GM21515 (cell line): ENCODE results near the gene G3BP1.
"Not testable (repeated sequence)": the region's sequence is repeated elsewhere in the genome, so short reads cannot be mapped to it uniquely, and the experiment has no call there.

Source experiments
- ATAC-seq: cut with Tn5 transposase; IDR thresholded peaks from one replicate; pipeline ENCODE4 v1.9.1; 2021; ENCODE audit not compliant: unreplicated experiment

The G3BP1 gene

DNA sequence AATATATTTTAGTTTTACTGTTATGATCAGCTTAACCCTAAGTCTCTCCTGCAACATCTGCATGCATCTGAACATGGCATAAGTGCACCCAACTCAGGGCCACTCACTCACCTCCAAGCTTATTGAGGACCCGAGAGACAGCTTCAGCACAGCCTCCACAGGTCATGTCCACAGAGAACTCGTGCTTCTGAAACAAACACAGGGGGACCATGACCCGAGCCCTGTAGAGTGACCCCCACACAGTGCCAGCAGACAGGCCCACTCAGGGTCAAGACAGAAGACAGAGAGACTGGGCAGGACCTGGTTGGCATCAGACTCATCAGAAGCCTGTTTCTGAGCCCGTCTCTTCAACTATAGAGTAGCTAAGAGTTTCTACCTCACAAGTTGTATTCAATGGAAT, 20.2 kb upstream of the G3BP1 start:
- ATAC-seq, result no peak

DNA sequence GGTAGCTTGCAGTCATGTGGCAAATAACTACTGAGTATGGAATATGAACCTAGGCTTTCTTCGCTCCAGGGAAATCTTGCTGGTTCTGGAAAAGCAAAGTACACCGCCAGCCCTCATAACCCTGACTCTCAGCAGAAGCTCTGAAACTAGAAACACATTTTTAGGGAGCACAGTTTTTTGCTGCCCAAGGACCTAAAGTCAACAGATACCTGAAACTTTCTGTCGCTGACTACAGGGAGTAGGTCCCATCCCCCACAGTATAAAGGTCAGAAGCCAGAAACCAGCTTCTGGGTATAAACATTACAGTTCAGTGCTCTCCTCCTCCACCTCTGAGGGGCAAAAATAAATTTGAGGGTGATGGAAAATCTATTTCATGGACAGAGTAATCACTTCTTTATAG, 16.4 kb upstream of the G3BP1 start:
- ATAC-seq, result no peak

DNA sequence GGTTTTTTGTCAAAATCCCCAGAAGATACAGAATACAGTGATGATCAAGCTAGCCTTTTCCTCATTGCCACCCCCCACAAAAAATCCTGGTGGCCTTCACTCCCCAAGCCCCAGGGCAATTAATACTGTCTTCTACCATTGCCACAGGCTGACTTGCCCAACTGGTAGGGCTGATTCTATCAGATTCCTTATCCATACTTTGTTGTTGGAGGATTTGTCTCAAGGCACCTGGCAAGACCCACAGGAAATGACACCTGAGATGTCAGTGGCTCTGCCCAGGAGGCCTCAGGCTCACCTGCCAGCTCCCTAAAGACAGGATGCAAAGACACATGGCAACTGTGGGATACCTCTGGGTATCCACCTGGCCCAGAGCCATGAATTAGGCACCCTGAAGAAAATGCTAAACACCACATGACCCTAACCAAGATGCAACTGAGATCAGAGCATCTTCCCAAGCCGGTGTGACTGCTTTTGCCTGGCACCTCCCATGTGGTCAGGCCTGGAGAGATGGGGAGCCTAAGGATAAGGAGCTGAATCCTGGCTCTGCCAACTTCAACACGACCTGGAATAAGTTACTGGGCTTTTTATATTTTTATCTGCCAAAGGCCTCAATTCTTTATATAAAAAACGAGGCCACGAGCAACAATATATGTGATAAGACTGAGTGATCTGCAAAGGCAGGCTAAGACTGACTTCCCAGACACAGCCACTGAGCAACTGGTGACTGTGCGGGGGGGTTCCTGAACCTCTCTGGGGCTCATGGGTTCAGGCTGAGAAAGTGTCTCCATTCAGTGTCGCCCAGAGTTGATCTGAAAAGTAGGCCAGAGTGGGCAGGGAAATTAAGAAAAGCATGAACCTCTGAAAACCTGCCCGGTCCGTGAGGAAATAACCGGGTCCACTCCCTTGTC, 14.3 kb upstream of the G3BP1 start:
- ATAC-seq, result no peak

DNA sequence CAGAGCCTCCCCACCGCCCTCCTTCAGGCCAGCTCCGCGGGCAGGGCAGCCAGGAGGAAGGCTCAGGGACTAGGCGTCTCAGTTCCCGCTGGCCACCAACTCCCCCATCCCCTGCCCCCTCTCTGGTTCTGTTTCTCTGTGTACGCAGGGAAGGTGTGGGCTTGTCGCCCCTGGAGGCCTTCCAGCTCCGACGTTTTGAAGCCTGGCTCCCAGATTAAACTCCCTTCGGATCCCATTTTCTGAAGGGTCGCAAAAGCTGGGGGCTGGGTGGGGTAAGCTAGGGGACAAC, 13.7 kb upstream of the G3BP1 start:
- peak; percentile 5 for ATAC-seq

DNA sequence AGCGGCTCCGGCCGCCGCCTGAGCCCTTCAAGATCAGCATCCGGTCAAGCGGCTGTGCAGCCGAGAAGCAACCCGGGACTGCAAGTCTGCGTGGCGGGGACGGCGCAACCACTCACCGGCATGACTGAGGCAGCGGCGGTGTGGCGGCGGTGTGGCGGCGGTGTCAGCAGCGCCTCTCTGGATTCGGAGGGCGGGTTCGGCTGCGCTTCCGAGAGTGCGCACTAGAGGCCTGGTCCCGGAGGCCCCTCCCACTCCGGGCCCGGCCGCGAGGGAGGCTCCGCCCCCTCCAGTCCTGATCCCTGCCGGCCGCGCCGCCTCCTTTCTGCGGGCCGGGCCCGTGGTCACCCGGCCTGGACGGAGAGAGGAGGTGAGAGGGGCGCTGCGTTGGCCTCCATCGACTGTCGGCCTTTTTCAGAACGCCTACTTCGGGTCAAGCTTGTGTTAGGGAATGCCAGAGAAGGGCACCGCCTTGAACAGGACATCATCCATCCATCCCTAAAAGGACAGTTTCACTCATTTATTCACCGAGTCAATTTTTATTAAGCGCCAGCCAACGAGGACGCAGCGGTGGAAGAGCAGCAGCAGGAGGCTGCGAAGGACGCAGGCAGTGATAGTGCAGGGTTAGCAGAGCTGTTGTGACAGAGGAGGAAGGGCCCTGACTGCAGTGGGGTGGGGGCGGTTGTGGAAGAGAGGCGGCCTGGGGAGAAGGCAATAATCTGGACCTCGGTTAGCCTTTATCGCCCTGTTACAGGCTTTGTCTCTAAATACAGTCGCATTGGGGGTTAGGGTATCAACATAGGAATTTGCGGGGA, 13.1 kb upstream of the G3BP1 start, which contains the start of gene ATOX1:
Gene ATOX1, minus strand, starts transcription at position 202 of the 812 bp plus-strand sequence. Its CDS starts 80 bp downstream, at position 122.
- ATAC-seq, result peak; percentile 96

DNA sequence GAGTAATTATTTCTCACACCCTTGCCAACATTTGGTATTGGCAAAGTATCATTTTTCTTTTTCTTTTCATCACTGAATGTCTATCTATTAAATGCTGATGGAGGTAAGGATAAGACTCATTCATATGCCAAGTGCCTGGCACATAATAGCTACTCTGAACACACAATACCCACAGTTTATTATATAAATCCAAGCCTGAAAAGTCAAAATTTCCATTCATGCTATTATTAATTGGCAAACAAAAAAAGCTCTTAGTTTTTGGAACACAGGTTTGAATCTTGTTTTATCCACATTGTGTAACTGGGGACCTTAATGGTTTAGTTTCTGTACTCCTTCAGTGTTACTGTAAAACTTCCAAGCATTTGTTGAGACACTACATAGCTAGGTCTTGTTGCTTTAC, 7.0 kb upstream of the G3BP1 start:
- no peak for ATAC-seq

DNA sequence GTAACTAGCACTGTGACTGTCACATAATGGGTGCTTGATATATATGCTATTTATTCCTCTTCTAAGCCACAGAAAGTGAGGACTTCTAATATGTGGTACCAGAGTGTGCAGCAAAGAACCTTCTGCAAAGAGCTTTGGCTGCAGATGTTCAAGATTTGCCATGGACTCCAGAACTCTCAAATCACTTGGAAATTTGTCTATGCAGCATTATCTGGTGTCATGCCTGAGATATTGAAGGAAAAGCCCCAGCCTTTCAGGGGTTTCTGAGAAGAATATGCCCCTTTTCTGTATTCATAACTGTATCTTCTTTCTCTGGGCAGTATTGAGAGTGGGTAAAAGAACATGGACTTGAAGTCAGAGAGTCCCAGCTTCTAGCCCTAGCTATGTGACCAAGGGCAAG, 4.8 kb upstream of the G3BP1 start:
- no peak for ATAC-seq

DNA sequence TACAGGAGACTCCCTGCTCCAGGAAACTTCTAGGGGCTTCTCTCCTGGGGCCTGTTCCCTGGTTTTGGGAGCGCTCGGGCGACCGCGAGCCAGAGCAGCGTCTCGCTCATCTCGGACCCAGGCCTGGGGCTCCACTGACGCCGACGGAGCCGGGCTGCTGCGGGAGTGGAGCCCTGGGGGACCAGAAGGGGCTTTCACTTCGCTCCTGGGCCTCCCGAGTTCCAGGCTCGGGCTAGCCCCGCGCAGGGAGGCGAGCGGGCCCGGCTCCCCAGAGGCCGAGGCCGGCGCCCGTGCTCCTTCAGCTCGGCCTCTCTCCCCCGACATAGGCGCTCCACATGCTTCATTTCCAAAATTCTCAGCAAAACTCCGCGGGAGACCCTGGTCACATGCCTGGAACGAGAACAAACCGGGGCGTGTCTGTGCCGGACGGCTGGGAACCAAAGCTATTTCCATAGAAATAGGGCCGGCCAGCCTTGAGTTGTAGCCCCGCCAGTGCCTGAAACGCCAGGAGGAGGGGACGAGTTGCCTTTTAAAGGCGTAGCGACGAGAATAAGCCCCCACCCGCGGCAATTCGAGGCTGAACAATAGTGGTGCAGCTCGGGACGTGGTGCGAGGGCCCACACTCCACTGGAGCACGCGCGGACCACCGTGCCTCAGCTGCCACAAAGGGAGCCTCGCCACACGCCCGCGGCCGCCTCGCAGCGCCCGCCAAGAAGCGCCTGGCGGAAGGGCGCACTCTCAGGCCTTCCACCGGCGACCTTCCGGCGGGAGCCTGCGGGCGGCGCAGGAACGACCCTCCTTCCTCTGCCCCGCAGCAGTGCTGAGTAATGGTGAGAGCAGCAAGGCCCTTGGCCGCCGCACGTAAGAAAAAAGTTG, 1.1 kb upstream of the G3BP1 start:
- peak; percentile 29 for ATAC-seq

DNA sequence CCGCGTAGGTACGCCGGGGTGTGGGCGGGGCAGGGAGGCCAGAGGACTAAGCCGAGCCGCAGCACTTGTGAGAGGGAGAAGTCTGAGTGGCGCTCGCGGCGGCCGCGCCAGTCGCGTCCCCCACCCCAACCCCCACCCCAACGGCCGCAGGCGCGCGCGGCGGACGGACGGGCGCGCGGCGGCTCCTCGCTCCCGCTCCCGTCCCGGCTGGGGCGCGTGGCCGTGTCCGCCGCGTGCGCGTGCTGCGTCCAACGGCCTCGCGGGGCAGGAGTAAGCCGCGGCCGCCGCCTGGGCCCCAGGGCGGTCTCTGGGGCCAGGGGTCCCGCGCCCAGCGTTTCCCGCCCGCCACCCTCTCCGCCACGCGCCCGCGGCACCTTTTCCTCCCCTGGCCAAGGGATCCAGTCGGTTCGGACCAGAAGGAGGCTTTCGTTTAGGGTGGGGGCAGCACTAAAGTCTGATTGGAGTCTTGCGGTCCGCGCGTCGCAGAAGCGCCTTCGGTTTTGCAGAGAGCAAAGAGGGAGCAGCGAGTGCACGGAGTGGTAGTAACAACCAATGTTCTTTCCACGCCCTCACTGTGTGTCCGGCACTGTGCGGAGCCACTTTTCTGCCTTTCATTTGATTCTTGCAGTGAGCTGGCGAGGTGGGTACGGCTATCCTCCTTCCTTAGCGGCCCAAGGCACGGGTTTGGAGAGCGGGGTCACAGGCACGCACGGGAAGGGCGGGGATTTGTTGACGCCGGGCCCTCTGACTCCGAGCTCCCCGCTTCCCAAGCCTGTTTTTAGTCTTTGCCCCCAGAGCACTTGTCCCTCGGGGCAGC, 483 bp downstream of the G3BP1 start:
- ATAC-seq, result no peak

DNA sequence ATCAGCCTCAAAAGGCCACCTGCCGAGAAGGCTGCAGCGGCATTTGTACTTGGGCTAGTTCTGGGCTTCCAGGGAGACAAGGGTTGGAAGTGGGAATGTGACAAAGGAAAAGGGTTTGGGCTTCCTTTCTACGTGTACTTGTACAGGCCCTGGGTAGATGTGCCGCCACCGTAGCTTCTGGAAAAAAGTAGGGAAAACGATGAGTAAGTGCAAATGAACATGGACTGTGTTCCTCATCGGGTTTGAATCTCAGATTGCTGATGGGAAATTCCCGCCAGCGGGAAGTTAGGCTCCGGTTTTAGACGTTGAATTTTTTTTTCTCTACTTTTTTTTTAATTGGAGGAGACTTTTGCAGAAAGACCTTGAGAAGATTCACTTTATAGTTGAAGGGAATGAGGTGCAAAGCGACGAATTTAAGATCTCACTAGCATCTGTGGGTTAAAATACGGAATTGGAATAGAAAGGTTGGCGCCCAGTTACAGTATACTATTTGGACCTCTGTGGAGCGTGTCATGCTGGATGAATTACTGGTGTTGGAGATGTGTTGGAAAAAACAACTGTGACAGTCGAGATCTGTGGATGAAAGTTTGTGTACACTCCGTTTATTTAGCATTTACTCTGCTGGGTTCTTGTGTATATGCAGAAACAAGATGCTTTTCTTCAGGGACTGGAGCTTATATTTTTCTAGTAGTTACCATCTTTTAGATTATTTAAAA, 1.2 kb downstream of the G3BP1 start:
- ATAC-seq, result no peak

DNA sequence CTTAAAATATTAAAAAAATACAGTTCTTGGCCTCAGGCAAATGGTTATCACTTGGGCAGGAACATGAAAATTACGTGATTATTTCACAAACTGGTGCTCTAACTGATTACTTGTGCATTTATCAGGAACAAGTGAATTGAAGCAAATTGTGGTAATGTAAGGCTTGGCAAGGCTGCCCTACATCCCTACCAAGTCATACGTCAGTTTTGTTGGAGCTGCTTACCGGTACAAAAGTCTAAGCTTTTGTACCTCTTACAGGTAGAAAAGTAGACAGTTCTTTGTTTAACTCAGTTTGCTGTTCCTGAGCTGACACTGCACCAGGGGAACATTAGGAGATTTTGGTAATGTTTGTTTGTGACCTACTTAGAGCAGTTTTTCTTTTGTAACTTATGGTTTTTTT, 2.2 kb downstream of the G3BP1 start:
- ATAC-seq, result no peak

DNA sequence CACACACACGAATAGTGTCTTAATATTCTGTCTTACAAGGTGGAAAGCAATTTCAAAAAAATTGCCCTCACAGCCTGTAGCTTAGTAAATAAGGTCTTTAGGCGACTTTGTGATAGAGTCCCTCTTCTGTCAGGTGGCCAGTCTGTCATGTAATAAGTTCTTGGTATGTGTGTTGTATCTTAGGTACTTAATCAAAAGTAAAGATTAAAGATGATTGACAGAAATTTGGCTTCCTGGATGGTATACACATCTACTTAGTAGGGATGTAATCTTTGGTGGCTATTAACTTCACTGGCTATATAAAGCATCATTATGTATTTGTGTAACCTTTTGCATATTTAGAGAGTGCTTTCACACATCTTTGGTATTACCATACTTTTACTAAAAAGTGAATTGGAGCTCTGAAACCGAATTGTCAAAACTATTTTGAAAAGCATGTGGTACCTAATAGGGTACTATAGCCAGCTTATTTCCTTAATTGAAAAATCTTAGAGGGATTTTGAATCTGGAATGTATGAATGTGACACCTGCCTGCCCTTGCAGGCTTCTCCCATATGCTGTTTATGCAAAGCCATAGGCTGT, 3.4 kb downstream of the G3BP1 start:
- ATAC-seq, result no peak

DNA sequence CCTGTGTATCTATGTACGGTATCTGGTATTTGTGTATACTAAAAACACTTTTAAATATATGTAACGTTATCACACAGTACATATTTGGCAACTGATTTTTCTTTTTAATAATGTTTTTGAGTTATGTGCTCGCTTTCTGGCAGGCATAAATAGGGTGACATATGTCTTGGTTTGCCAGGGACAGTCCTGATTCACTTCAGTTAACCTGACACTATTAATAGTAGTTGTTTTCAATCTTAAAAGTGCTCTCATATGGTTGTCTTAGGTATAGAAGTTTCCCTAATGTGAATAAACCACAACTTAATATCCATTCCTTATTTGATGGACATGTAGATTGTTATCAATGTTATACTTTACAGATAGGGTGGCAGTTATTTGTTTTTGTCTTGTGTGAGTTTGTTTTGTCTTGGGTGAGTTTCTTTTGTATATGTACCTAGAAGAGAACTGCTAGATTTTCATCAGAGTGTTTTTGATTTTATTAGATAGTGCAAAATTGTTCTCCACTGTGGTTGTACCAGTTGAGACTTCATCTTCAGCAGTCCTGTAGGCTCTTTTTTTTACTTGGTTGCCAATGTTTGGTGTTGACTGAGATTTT, 7.9 kb downstream of the G3BP1 start:
- ATAC-seq, result no peak

DNA sequence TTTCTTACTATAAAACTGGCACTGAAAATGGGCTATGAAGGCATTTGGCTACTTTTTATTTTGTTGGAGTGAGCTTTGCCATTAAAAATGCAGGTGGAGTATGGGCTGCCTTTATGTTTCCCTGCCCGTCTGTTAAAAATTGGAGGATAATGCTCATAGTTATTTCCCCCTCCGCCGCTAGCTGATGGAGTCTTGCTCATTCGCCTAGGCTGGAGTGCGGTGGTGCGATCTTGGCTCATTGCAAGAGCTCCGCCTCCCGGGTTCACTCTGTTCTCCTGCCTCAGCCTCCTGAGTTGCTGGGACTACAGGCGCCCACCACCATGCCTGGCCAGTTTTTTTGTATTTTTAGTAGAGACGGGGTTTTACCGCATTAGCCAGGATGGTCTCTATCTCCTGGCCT, 8.6 kb downstream of the G3BP1 start:
- no peak for ATAC-seq

DNA sequence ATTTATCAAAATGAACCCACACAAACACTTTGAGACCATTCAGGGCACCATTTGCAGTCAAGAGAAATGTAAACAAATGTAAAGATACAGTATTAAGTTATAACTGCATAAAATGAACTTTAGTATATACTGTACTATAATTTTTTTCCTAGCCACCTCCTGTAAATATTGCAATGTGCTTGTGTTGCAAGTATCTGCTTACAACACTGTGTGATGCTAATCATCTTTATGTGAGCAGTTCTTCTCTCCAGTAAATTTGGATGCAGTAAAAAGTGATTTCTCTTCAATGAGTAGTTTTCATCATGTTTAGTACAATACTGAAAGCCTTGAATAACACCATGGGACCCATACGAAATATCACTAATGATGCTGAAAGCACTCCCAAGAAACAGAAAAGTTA, 9.4 kb downstream of the G3BP1 start:
- no peak for ATAC-seq

DNA sequence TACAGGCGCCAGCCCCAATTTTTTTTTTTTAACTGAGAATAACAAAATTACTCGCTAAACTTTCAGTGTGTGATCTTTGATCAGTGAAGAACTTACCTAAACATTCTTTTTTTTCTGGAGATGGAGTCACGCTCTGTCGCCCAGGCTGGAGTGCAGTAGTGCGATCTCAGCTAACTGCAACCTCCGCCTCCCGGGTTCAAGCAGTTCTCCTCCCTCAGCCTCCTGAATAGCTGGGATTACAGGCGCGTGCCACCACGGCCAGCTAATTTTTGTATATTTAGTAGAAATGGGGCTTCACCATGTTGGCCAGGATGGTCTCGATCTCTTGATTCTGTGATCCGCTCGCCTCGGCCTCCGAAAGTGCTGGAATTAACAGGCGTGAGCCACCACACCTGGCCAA, 11.9 kb downstream of the G3BP1 start:
- not testable (repeated sequence) for ATAC-seq

DNA sequence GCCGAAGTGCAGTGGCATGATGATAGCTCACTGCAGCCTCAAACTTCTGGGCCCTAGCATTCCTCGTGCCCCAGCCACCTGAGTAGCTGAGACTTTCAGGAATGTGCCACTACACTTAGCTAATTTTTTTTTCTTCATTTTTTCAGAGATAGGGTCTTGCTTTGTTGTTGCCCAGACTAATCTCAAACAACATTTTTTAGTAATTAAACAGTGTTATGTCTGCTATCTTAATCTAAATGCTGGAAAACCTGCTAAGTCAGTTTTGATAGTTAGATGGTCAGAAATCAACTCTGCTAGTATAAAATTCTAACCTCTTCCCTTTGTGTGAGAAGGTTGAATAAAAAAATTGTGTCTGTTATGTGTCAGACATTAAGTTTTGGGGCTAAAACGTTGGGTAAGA, 12.4 kb downstream of the G3BP1 start:
- ATAC-seq, result no peak

DNA sequence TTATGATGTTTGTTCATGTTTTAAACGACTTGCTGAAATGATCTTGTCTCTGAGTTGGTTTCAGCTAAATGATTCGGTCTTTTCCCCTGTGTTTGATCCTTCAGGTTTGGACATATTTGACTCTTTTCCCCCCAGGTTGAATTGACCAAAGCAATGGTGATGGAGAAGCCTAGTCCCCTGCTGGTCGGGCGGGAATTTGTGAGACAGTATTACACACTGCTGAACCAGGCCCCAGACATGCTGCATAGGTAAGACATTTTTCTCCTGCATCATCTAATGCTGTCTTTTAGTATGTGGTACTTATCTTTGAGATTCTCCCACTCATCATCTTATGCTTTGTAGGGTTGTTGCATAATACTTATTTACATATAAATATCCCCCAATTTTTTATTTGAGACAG, 14.7 kb downstream of the G3BP1 start:
- no peak for ATAC-seq

DNA sequence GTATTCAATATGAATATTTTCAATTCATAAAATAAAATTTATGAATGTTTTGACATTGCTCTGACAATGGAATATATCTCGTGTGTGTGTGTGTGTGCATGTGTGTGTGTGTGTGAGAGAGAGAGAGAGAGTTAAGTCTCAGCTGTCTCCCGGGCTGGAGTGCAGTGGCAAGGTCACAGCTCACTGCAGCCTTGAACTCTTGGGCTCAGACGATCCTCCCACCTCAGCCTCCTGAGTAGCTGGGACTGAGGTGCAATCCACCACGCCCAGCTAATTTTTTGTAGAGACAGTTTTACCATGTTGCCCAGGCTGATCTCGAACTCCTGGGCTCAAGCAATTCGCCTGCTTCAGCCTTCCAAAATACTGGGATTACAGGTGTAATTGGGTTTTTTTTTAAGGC, 16.1 kb downstream of the G3BP1 start:
- no peak for ATAC-seq
